ENCODE results near the gene ERFL.

ERFL gene

GRCh38 chr19:41895745-41896580 lies 32.3 kb downstream of the ERFL start:
- DNase-seq = peak; percentile 70

- DNase-seq = no peak
Observed at GRCh38 chr19:41894350-41894749, 33.9 kb downstream of the ERFL start.

GRCh38 chr19:41893899-41894298 lies 34.4 kb downstream of the ERFL start:
- peak; percentile 67 for DNase-seq

GRCh38 chr19:41892173-41892902 lies 35.9 kb downstream of the ERFL start:
- no peak for DNase-seq

GRCh38 chr19:41890936-41891335 lies 37.3 kb downstream of the ERFL start:
- DNase-seq = no peak

- no peak for DNase-seq
Observed at GRCh38 chr19:41889896-41890295, 38.4 kb downstream of the ERFL start.

GRCh38 chr19:41888926-41889325 lies 39.3 kb downstream of the ERFL start:
- DNase-seq = peak; percentile 72

- peak; percentile 92 for DNase-seq
Observed at GRCh38 chr19:41887711-41888382, 40.4 kb downstream of the ERFL start.

GRCh38 chr19:41886761-41887710 lies 41.2 kb downstream of the ERFL start:
- DNase-seq = peak; percentile 82

- DNase-seq = peak; percentile 95
Observed at GRCh38 chr19:41883821-41884733, 44.2 kb downstream of the ERFL start.

GRCh38 chr19:41883463-41883820 lies 44.8 kb downstream of the ERFL start:
- no peak for DNase-seq

GRCh38 chr19:41882568-41883462 lies 45.4 kb downstream of the ERFL start, which contains the start of gene ARHGEF1:
ARHGEF1 (plus strand) TSS chr19:41883184; CDS start chr19:41888083, 4,899 bp downstream.
- peak; percentile 87 for DNase-seq

- no peak for DNase-seq
Observed at GRCh38 chr19:41880329-41880708, 47.9 kb downstream of the ERFL start.

GRCh38 chr19:41879670-41880328 lies 48.5 kb downstream of the ERFL start:
- no peak for DNase-seq

- no peak for DNase-seq
Observed at GRCh38 chr19:41879080-41879479, 49.2 kb downstream of the ERFL start.

- DNase-seq = no peak
Observed at GRCh38 chr19:41877916-41878905, 50.0 kb downstream of the ERFL start.

- peak; percentile 67 for DNase-seq
Observed at GRCh38 chr19:41876847-41877832, 51.1 kb downstream of the ERFL start, which contains the start of gene CD79A. CD79A (plus strand) TSS chr19:41877279; CDS start chr19:41877305, 26 bp downstream.
